ENCODE data around the gene ANKRD34A. TPM values are rescaled to one million over a fixed set of nuclear protein-coding genes. Genes with fewer than 3 reads are reported as not detected.

The ANKRD34A gene
- total and polyA plus RNA-seq, 2 of the 13 experiments (the other 11 are each of a cell fraction or from before 2014, with no cell fraction given), result 0.05 to 0.07 TPM

DNA sequence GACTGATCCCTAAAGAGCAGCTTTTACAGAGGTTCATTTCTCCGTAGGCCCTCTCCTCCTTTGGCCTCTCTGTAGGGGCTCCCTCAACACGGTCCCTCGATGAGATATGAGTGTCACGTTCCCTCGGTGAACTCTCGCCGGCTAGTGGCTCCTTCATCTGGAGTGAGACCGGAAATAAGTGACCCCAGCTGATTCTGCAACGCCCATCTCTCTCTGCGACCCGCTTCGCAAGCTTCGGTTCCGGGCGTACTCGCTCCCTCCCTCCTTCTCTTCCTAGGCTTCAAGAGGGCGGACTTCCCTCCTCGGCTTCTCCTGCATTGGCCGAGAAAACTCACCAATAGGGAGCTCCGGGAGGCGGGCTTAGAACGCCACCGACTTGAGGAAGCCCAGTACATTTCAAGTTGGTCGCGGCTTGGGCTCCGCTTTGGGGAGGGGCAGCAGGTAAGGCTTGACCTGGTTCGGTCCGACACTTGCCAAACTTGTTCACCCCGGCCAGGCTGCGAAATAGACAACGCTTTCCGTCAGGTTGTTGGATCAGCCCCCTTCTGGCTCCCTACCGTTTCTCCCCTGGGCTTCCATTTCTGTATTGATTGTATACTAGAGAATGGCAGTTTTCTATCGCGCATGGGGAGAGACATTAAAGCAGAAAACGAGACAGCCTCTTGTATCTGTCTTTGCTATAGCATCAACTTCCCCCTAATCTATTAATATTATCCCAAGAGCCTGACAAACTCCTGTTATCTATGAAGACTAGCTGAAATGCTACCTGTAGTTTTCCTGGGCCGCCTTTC, at the start of gene ANKRD34A, which contains the start of gene POLR3GL (continued):
- TF ChIP-seq, protein P1, sequence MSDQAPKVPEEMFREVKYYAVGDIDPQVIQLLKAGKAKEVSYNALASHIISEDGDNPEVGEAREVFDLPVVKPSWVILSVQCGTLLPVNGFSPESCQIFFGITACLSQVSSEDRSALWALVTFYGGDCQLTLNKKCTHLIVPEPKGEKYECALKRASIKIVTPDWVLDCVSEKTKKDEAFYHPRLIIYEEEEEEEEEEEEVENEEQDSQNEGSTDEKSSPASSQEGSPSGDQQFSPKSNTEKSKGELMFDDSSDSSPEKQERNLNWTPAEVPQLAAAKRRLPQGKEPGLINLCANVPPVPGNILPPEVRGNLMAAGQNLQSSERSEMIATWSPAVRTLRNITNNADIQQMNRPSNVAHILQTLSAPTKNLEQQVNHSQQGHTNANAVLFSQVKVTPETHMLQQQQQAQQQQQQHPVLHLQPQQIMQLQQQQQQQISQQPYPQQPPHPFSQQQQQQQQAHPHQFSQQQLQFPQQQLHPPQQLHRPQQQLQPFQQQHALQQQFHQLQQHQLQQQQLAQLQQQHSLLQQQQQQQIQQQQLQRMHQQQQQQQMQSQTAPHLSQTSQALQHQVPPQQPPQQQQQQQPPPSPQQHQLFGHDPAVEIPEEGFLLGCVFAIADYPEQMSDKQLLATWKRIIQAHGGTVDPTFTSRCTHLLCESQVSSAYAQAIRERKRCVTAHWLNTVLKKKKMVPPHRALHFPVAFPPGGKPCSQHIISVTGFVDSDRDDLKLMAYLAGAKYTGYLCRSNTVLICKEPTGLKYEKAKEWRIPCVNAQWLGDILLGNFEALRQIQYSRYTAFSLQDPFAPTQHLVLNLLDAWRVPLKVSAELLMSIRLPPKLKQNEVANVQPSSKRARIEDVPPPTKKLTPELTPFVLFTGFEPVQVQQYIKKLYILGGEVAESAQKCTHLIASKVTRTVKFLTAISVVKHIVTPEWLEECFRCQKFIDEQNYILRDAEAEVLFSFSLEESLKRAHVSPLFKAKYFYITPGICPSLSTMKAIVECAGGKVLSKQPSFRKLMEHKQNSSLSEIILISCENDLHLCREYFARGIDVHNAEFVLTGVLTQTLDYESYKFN (CRISPR knock-in tag; conservative IDR thresholded peaks at IDR 0.05), result peak; percentile 56
- no peak for TF ChIP-seq TOPORS (CRISPR knock-in tag; IDR thresholded peaks at IDR 0.05)
- no peak for TF ChIP-seq SUZ12 (IDR thresholded peaks at IDR 0.05; ENCODE audit: low read depth, low read length)
- TF ChIP-seq EEA1 (CRISPR knock-in tag; IDR thresholded peaks at IDR 0.05; ENCODE audit: borderline replicate concordance), result no peak
- TF ChIP-seq MTF2 (CRISPR knock-in tag; IDR thresholded peaks at IDR 0.05; ENCODE audit: borderline replicate concordance), result no peak
- peak; percentile 79 for TF ChIP-seq ELF3 (CRISPR knock-in tag; IDR thresholded peaks at IDR 0.05)
- no peak for TF ChIP-seq ATAD3A (CRISPR knock-in tag; IDR thresholded peaks at IDR 0.05)
- TF ChIP-seq MXD3 (CRISPR knock-in tag; IDR thresholded peaks at IDR 0.05), result peak; percentile 47
- no peak for TF ChIP-seq JUN (CRISPR knock-in tag; IDR thresholded peaks at IDR 0.05)
- no peak for TF ChIP-seq MAFK (conservative IDR thresholded peaks at IDR 0.05 in 1 of 2, IDR thresholded peaks at IDR 0.05 in 1 of 2; ENCODE audit: low read length in 2 of 2)
- TF ChIP-seq TBL1XR1 (IDR thresholded peaks at IDR 0.05; ENCODE audit: borderline replicate concordance, low read length, partially characterized antibody), result no peak
- TF ChIP-seq CSRNP2 (CRISPR knock-in tag; conservative IDR thresholded peaks at IDR 0.05; ENCODE audit: low read depth), result no peak
- TF ChIP-seq HDAC6 (IDR thresholded peaks at IDR 0.05; ENCODE audit: low read depth, low read length), result no peak
- no peak for TF ChIP-seq NPAS2 (CRISPR knock-in tag; IDR thresholded peaks at IDR 0.05; ENCODE audit: borderline replicate concordance)
- TF ChIP-seq ZNF510 (CRISPR knock-in tag; IDR thresholded peaks at IDR 0.05; ENCODE audit: low read depth), result no peak
- no peak for TF ChIP-seq SRSF4 (IDR thresholded peaks at IDR 0.05; ENCODE audit: low read depth, low read length, poor library complexity, severe bottlenecking)
- TF ChIP-seq ZNF564 (CRISPR knock-in tag; IDR thresholded peaks at IDR 0.05), result no peak
- peak; percentile 59; the same call in 1 of the 2 replicates for TF ChIP-seq KDM5B (CRISPR knock-in tag; IDR thresholded peaks at IDR 0.05; ENCODE audit: borderline replicate concordance)
- TF ChIP-seq MXD4 (CRISPR knock-in tag; IDR thresholded peaks at IDR 0.05), result no peak
- 0 out of 2 replicates have a peak, but pooled peaks have one; percentile 29 for TF ChIP-seq ZNF614 (CRISPR knock-in tag; IDR thresholded peaks at IDR 0.05; ENCODE audit: borderline replicate concordance)
- TF ChIP-seq, protein P2, sequence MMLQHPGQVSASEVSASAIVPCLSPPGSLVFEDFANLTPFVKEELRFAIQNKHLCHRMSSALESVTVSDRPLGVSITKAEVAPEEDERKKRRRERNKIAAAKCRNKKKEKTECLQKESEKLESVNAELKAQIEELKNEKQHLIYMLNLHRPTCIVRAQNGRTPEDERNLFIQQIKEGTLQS (CRISPR knock-in tag; IDR thresholded peaks at IDR 0.05), result no peak
- TF ChIP-seq ASH2L (IDR thresholded peaks at IDR 0.05; ENCODE audit: insufficient read length, low read depth, low read length), result peak; percentile 60
- TF ChIP-seq, protein P3, sequence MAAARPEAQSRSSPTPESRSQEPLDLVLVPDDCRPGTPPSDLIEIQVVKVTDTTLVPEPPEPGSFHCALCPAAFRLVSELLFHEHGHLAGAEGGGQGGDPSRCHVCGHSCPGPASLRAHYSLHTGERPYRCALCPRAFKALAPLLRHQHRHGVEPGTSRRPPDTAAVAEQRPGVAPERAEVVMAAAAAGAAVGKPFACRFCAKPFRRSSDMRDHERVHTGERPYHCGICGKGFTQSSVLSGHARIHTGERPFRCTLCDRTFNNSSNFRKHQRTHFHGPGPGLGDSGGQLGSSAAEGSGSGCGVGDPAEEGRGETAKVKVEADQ (CRISPR knock-in tag; IDR thresholded peaks at IDR 0.05; ENCODE audit: borderline replicate concordance), result peak; percentile 21; the same call in 1 of the 2 replicates
